Panc1 (cell line): Measurements from ENCODE around the gene CHSY1. TPM values are rescaled to one million over a fixed set of nuclear protein-coding genes. Genes with fewer than 3 reads are reported as not detected.
A peak's percentile ranks its signal among the peaks of the same experiment; 100 is the strongest.

Source experiments
- ATAC-seq: fragments of 200-7000 bp; cut with Tn5 transposase; 2 replicates; pipeline ENCODE4 v1.9.1; 2020; ENCODE audit warnings: mild to moderate bottlenecking, moderate library complexity
- BruUV-seq: library from RNA; stranded (reverse); fragments of 400-500 nt; replicated peaks from 2 replicates; lab custom pipeline; 2021; lab: Mats Ljungman, UMichigan
- CTCF ChIA-PET: fragments of 300-600 bp; sonication (Branson Sonifier 250); formaldehyde crosslinking; loops from one replicate; lab custom pipeline; 2022; ENCODE audit warnings: antibody characterized with exemption; lab: Charles Lee
- POLR2A ChIA-PET: fragments of 300-600 bp; sonication (Branson Sonifier 250); formaldehyde crosslinking; loops from one replicate; lab custom pipeline; 2022; ENCODE audit warnings: antibody characterized with exemption; lab: Charles Lee
- DNase-seq: peaks from one replicate; pipeline ENCODE4 v3.0.0-alpha.2; 2010; ENCODE audit warnings: low read depth, low spot score
- H3K27ac ChIP-seq: 2 replicates; pipeline ENCODE4 v1.5.1; 2011; ENCODE audit warnings: mild to moderate bottlenecking, low read length, inconsistent platforms
- H3K27me3 ChIP-seq: fragments of 200-500 bp; sonication (Bioruptor generic); 2 replicates; pipeline ENCODE4 v1.6.0; 2014; ENCODE audit warnings: low read length, inconsistent platforms; ENCODE audit not compliant: control insufficient read depth, insufficient read depth
- H3K36me3 ChIP-seq: fragments of 200-500 bp; sonication (Bioruptor generic); 2 replicates; pipeline ENCODE4 v1.5.1; 2014; ENCODE audit warnings: inconsistent platforms, mild to moderate bottlenecking, low read length, moderate library complexity; ENCODE audit not compliant: control insufficient read depth, insufficient read depth
- H3K4me1 ChIP-seq: 2 replicates; pipeline ENCODE4 v1.5.1; 2011; ENCODE audit warnings: inconsistent platforms, mild to moderate bottlenecking, low read length, moderate library complexity; ENCODE audit not compliant: control insufficient read depth, insufficient read depth
- H3K4me3 ChIP-seq, 2 experiments: 2 replicates each; pipeline ENCODE4 v1.5.1; 2011 to 2012; ENCODE audit warnings: low read depth in 2 of 2, low read length in 2 of 2, mild to moderate bottlenecking in 2 of 2, inconsistent platforms in 1 of 2, moderate library complexity in 1 of 2
- H3K9me3 ChIP-seq: fragments of 200-500 bp; sonication (Bioruptor generic); 2 replicates; pipeline ENCODE4 v1.5.1; 2014; ENCODE audit warnings: low read depth, mild to moderate bottlenecking, inconsistent platforms, low read length, moderate library complexity; ENCODE audit not compliant: control insufficient read depth, insufficient read depth
- CTCF ChIP-seq: fragments of 450-650 bp; IDR thresholded peaks from 2 replicates; pipeline ENCODE4 v1.5.1; 2017; ENCODE audit warnings: mild to moderate bottlenecking
- POLR2AphosphoS5 ChIP-seq: IDR thresholded peaks from 2 replicates; pipeline ENCODE4 v1.6.1; 2012; ENCODE audit warnings: mild to moderate bottlenecking, low read depth, low read length, moderate library complexity
- SIN3A ChIP-seq: IDR thresholded peaks from 2 replicates; pipeline ENCODE4 v1.6.1; 2012; ENCODE audit warnings: low read depth, mild to moderate bottlenecking, low read length, moderate library complexity, borderline replicate concordance; ENCODE audit not compliant: insufficient read depth
- TCF7L2 ChIP-seq: IDR thresholded peaks from 2 replicates; pipeline ENCODE4 v1.6.1; 2011; ENCODE audit warnings: mild to moderate bottlenecking, low read depth, low read length, inconsistent platforms
- in situ Hi-C: cut with HindIII; loops from 2 replicates; pipeline ENCODE4 v1.10.0; 2016; ENCODE audit warnings: low sequenced_read_pairs, low pct_unique_long_range_greater_than_20kb
- intact Hi-C: fragments of 100-400 bp; cut with micrococcal nuclease; formaldehyde crosslinking; loops from one replicate; pipeline ENCODE4 v1.10.0; 2022; ENCODE audit not compliant: unreplicated experiment
- total RNA-seq: library from RNA; stranded (reverse); gene quantifications from one replicate; pipeline ENCODE4 v1.2.1, GENCODE V29; 2021; ENCODE audit not compliant: unreplicated experiment
- TF ChIP-seq, protein P1 (sequence below), 2 experiments: IDR thresholded peaks; 2 replicates each; pipeline ENCODE4 v1.6.1; 2011 to 2012; ENCODE audit warnings: low read depth in 2 of 2, control low read depth in 1 of 2, low read length in 1 of 2, mild to moderate bottlenecking in 1 of 2, moderate library complexity in 1 of 2; ENCODE audit not compliant: insufficient read depth in 1 of 2

CHSY1 gene
- total RNA-seq, 1 experiment from 2014 or later, result 50.8 TPM

DNA sequence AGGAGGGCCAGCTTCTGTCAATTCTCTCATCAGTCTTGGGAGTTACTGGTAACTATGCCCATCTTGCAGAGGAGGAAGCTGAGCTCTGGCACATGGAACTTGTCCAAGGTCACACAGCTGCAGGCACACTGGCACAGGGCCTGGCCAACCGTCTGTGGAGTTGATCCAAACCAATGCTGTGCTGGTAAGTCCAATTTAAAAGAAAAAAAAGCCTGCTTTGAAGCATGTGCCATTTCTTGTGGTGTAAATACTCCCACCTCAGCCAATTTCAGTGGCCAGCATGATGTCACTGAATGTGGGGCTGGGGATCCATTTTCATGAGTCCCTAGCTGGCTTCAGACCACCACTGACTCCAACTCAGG, 83.4 kb downstream of the CHSY1 start:
- POLR2A ChIA-PET, result interaction anchor here (0.5 kb wide), 1 partner anchor 312 kb away, joined by 6 read pairs; no protein-coding TSS in a partner anchor
- Histone ChIP-seq H3K4me1 (peaks cover 46% of the 10 kb centered on the region), H3K36me3 (no peaks in the 10 kb centered on the region), H3K27ac (peak overlapping the region; percentile 95), H3K4me3 (peak overlapping the region in 1 of 2 experiments; percentile 31; a peak in 2 of 4 replicates), H3K27me3 (no peaks in the 10 kb centered on the region), H3K9me3 (peaks cover 17% of the 10 kb centered on the region; the same call in 1 of the 2 replicates)
- CTCF ChIA-PET, result no interaction called here
- no TSS peak for BruUV-seq
- intact Hi-C loops (no loop called here), in situ Hi-C loops (no loop called here)
- DNase-seq (no peak), ATAC-seq (peak; percentile 68; the same call in 1 of the 2 replicates)
- no peak; the same call in 1 of the 2 replicates for TF ChIP-seq SIN3A
- 0 out of 2 replicates have a peak, but pooled peaks have one; percentile 72 for TF ChIP-seq TCF7L2
- no peak; the same call in 1 of the 2 replicates for TF ChIP-seq POLR2AphosphoS5
- TF ChIP-seq, protein P1, sequence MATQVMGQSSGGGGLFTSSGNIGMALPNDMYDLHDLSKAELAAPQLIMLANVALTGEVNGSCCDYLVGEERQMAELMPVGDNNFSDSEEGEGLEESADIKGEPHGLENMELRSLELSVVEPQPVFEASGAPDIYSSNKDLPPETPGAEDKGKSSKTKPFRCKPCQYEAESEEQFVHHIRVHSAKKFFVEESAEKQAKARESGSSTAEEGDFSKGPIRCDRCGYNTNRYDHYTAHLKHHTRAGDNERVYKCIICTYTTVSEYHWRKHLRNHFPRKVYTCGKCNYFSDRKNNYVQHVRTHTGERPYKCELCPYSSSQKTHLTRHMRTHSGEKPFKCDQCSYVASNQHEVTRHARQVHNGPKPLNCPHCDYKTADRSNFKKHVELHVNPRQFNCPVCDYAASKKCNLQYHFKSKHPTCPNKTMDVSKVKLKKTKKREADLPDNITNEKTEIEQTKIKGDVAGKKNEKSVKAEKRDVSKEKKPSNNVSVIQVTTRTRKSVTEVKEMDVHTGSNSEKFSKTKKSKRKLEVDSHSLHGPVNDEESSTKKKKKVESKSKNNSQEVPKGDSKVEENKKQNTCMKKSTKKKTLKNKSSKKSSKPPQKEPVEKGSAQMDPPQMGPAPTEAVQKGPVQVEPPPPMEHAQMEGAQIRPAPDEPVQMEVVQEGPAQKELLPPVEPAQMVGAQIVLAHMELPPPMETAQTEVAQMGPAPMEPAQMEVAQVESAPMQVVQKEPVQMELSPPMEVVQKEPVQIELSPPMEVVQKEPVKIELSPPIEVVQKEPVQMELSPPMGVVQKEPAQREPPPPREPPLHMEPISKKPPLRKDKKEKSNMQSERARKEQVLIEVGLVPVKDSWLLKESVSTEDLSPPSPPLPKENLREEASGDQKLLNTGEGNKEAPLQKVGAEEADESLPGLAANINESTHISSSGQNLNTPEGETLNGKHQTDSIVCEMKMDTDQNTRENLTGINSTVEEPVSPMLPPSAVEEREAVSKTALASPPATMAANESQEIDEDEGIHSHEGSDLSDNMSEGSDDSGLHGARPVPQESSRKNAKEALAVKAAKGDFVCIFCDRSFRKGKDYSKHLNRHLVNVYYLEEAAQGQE (IDR thresholded peaks at IDR 0.05; ENCODE audit: insufficient read depth in 1 of 2, low read depth in 2 of 2, low read length in 1 of 2), result no peak
- no peak for TF ChIP-seq CTCF

DNA sequence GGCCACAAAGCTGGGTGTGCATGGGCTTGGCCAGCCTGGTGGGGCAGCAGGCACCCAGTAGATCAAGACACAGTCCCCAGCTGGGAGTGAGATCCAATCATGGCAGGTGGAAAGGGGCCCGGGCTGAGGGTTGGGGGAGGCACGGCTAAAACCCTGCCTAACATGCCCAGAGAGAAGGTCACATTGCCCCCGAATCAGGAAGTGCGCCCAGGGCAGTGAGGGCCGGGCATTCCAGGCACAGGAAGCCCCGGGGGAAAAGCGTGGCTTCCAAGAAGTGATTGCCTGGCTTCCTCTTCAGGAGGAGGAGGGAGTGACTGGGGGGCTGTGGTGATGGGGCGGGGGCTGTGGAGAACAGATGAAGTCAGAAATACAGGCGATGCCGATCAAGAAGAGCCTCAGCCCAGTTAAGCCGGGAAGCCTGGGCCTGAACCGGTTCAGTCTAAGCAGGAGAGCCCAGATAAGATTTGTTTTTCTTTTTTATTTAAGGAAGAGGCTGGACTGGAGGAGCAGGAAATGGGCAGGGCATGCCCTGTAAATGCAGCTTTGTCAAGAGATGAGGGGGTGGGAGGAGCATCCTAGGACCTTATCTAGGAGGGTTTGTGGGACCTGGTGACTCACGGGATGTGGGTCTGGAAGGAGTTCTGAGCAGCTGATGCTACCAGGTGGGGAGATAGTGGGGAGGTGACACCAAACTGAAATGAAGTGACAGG, 83.9 kb downstream of the CHSY1 start:
- ATAC-seq (peak; percentile 87), DNase-seq (peak; percentile 45)
- ChIA-PET POLR2A (no interaction called here), CTCF (no interaction called here)
- H3K27ac ChIP-seq, result peak overlapping the region; percentile 95
- H3K4me3 ChIP-seq, result peak overlapping the region in 1 of 2 experiments; percentile 31; a peak in 2 of 4 replicates
- in situ Hi-C loops (no loop called here), intact Hi-C loops (no loop called here)
- H3K27me3 ChIP-seq, result no peaks in the 10 kb centered on the region
- no peak for TF ChIP-seq CTCF
- TF ChIP-seq, protein P1 (IDR thresholded peaks at IDR 0.05; ENCODE audit: insufficient read depth in 1 of 2, low read depth in 2 of 2, low read length in 1 of 2), result no peak
- peak; percentile 70; the same call in 1 of the 2 replicates for TF ChIP-seq SIN3A
- no peak for TF ChIP-seq TCF7L2
- TF ChIP-seq POLR2AphosphoS5, result no peak; the same call in 1 of the 2 replicates
- H3K36me3 ChIP-seq, result no peaks in the 10 kb centered on the region
- peaks cover 44% of the 10 kb centered on the region for H3K4me1 ChIP-seq
- no TSS peak for BruUV-seq
- peaks cover 17% of the 10 kb centered on the region; the same call in 1 of the 2 replicates for H3K9me3 ChIP-seq
